WTC11 (cell line): ENCODE data around the gene SMG9. TPM values are rescaled to one million over a fixed set of nuclear protein-coding genes. Genes with fewer than 3 reads are reported as not detected.

Source experiments
- ATAC-seq: fragments of 200-7000 bp; cut with Tn5 transposase; 2 replicates; pipeline ENCODE4 v1.10.0; 2021; ENCODE audit warnings: mild to moderate bottlenecking, moderate library complexity
- CTCF ChIA-PET: fragments of 300-600 bp; sonication (Branson Sonifier 250); formaldehyde crosslinking; loops from one replicate; lab custom pipeline; 2021; ENCODE audit warnings: antibody characterized with exemption; lab: Charles Lee
- POLR2A ChIA-PET: fragments of 350-600 bp; sonication (Branson Sonifier 250); formaldehyde crosslinking; loops from one replicate; lab custom pipeline; 2021; ENCODE audit warnings: antibody characterized with exemption; lab: Charles Lee
- DNase-seq: peaks from one replicate; pipeline ENCODE4 v3.0.0; 2021; ENCODE audit warnings: low spot score
- H3K27ac Mint-ChIP-seq: 2 replicates; pipeline ENCODE4 v1.8.0; 2021; ENCODE audit warnings: mixed read lengths
- H3K27me3 Mint-ChIP-seq: 2 replicates; pipeline ENCODE4 v1.8.0; 2021; ENCODE audit warnings: low read depth, mild to moderate bottlenecking, moderate library complexity, mixed read lengths
- H3K36me3 Mint-ChIP-seq: 2 replicates; pipeline ENCODE4 v1.8.0; 2021; ENCODE audit warnings: mixed read lengths
- H3K4me1 Mint-ChIP-seq: 2 replicates; pipeline ENCODE4 v1.8.0; 2022; ENCODE audit warnings: mixed read lengths
- H3K4me3 Mint-ChIP-seq: 2 replicates; pipeline ENCODE4 v1.8.0; 2021; ENCODE audit warnings: mild to moderate bottlenecking, moderate library complexity, mixed read lengths
- H3K9me3 Mint-ChIP-seq: 2 replicates; pipeline ENCODE4 v1.8.0; 2021; ENCODE audit warnings: mixed read lengths
- AR ChIP-seq: fragments of 250-450 bp; sonication (Bioruptor Pico); IDR thresholded peaks from 2 replicates; pipeline ENCODE4 v1.9.0; 2021; ENCODE audit warnings: mild to moderate bottlenecking
- CREB1 ChIP-seq: sonication (generic); formaldehyde crosslinking; IDR thresholded peaks from 2 replicates; pipeline ENCODE4 v1.8.0; 2023; ENCODE audit warnings: mild to moderate bottlenecking, missing genetic modification reagents
- ELF4 ChIP-seq: sonication (generic); formaldehyde crosslinking; IDR thresholded peaks from 2 replicates; pipeline ENCODE4 v1.8.1; 2022; ENCODE audit warnings: low read depth, mild to moderate bottlenecking, moderate library complexity, missing genetic modification reagents
- ERG ChIP-seq: fragments of 250-450 bp; sonication (Bioruptor Pico); IDR thresholded peaks from 2 replicates; pipeline ENCODE4 v1.8.0; 2021; ENCODE audit warnings: mild to moderate bottlenecking
- GABPB1 ChIP-seq: sonication (generic); formaldehyde crosslinking; IDR thresholded peaks from 2 replicates; pipeline ENCODE4 v1.8.1; 2023; ENCODE audit warnings: mild to moderate bottlenecking, missing genetic modification reagents
- HMGXB4 ChIP-seq: sonication (generic); formaldehyde crosslinking; IDR thresholded peaks from 2 replicates; pipeline ENCODE4 v1.8.1; 2023; ENCODE audit warnings: mild to moderate bottlenecking, moderate library complexity, missing genetic modification reagents
- MYBL2 ChIP-seq: sonication (generic); formaldehyde crosslinking; IDR thresholded peaks from 2 replicates; pipeline ENCODE4 v1.8.1; 2023; ENCODE audit warnings: mild to moderate bottlenecking, moderate library complexity, missing genetic modification reagents
- NR2C2 ChIP-seq: sonication (generic); formaldehyde crosslinking; IDR thresholded peaks from 2 replicates; pipeline ENCODE4 v1.8.0; 2022; ENCODE audit warnings: mild to moderate bottlenecking, missing genetic modification reagents
- TEAD1 ChIP-seq: sonication (generic); formaldehyde crosslinking; IDR thresholded peaks from 2 replicates; pipeline ENCODE4 v1.8.0; 2022; ENCODE audit warnings: mild to moderate bottlenecking, missing genetic modification reagents
- ZNF138 ChIP-seq: sonication (generic); formaldehyde crosslinking; conservative IDR thresholded peaks from 2 replicates; pipeline ENCODE4 v1.8.1; 2022; ENCODE audit warnings: mild to moderate bottlenecking, moderate library complexity, missing genetic modification reagents
- ZNF425 ChIP-seq: fragments of 250-450 bp; sonication (Bioruptor Pico); conservative IDR thresholded peaks from 2 replicates; pipeline ENCODE4 v1.9.0; 2021; ENCODE audit warnings: mild to moderate bottlenecking
- ZNF512 ChIP-seq: sonication (generic); formaldehyde crosslinking; IDR thresholded peaks from 2 replicates; pipeline ENCODE4 v1.8.1; 2022; ENCODE audit warnings: missing genetic modification reagents, borderline replicate concordance
- ZSCAN18 ChIP-seq: fragments of 250-450 bp; sonication (Bioruptor Pico); IDR thresholded peaks from 2 replicates; pipeline ENCODE4 v2.1.2; 2022; ENCODE audit warnings: mild to moderate bottlenecking, moderate library complexity
- total RNA-seq: library from RNA; stranded (reverse); gene quantifications from 3 replicates; pipeline ENCODE4 v1.2.3, GENCODE V29; 2021
- TF ChIP-seq, protein P1 (sequence below): fragments of 250-450 bp; sonication (Bioruptor Pico); IDR thresholded peaks from 2 replicates; pipeline ENCODE4 v1.9.0; 2021; ENCODE audit warnings: mild to moderate bottlenecking, borderline replicate concordance
- TF ChIP-seq, protein P2 (sequence below): sonication (generic); formaldehyde crosslinking; IDR thresholded peaks from 2 replicates; pipeline ENCODE4 v1.8.0; 2022; ENCODE audit warnings: mild to moderate bottlenecking, missing genetic modification reagents

SMG9 gene
- total RNA-seq, 1 experiment from 2014 or later = 25.7 TPM

GRCh38 chr19:43678512-43679261 is 76.1 kb downstream of the SMG9 start:
- TF ChIP-seq ELF4 (CRISPR knock-in tag) (no peak), ZSCAN18 (CRISPR knock-in tag) (no peak), TEAD1 (CRISPR knock-in tag) (no peak), CREB1 (CRISPR knock-in tag) (no peak), MYBL2 (CRISPR knock-in tag) (no peak), ZNF425 (CRISPR knock-in tag) (no peak), ERG (CRISPR knock-in tag) (no peak), NR2C2 (CRISPR knock-in tag) (no peak), AR (CRISPR knock-in tag) (no peak), HMGXB4 (no peak), ZNF512 (CRISPR knock-in tag) (no peak), ZNF138 (CRISPR knock-in tag) (no peak), GABPB1 (CRISPR knock-in tag) (no peak)
- TF ChIP-seq, protein P1, sequence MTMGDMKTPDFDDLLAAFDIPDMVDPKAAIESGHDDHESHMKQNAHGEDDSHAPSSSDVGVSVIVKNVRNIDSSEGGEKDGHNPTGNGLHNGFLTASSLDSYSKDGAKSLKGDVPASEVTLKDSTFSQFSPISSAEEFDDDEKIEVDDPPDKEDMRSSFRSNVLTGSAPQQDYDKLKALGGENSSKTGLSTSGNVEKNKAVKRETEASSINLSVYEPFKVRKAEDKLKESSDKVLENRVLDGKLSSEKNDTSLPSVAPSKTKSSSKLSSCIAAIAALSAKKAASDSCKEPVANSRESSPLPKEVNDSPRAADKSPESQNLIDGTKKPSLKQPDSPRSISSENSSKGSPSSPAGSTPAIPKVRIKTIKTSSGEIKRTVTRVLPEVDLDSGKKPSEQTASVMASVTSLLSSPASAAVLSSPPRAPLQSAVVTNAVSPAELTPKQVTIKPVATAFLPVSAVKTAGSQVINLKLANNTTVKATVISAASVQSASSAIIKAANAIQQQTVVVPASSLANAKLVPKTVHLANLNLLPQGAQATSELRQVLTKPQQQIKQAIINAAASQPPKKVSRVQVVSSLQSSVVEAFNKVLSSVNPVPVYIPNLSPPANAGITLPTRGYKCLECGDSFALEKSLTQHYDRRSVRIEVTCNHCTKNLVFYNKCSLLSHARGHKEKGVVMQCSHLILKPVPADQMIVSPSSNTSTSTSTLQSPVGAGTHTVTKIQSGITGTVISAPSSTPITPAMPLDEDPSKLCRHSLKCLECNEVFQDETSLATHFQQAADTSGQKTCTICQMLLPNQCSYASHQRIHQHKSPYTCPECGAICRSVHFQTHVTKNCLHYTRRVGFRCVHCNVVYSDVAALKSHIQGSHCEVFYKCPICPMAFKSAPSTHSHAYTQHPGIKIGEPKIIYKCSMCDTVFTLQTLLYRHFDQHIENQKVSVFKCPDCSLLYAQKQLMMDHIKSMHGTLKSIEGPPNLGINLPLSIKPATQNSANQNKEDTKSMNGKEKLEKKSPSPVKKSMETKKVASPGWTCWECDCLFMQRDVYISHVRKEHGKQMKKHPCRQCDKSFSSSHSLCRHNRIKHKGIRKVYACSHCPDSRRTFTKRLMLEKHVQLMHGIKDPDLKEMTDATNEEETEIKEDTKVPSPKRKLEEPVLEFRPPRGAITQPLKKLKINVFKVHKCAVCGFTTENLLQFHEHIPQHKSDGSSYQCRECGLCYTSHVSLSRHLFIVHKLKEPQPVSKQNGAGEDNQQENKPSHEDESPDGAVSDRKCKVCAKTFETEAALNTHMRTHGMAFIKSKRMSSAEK (CRISPR knock-in tag) = no peak
- TF ChIP-seq, protein P2, sequence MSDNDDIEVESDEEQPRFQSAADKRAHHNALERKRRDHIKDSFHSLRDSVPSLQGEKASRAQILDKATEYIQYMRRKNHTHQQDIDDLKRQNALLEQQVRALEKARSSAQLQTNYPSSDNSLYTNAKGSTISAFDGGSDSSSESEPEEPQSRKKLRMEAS = no peak
- no peak overlapping the region for H3K4me3 Mint-ChIP-seq
- H3K4me1 Mint-ChIP-seq = peaks cover 8% of the 10 kb centered on the region
- H3K27me3 Mint-ChIP-seq = no peaks in the 10 kb centered on the region
- no peaks in the 10 kb centered on the region for H3K9me3 Mint-ChIP-seq
- ChIA-PET CTCF (interaction anchor here (0.5 to 2.1 kb wide), 7 partner anchors 8 to 88 kb away, joined by 3 to 11 read pairs (median 3); partner anchors contain the start of gene PLAUR), POLR2A (no interaction called here)
- no peak for ATAC-seq
- no peak for DNase-seq
- H3K27ac Mint-ChIP-seq = no peak overlapping the region
- H3K36me3 Mint-ChIP-seq = no peaks in the 10 kb centered on the region
